ENCODE data around the gene KLHL22. TPM values are rescaled to one million over a fixed set of nuclear protein-coding genes. Genes with fewer than 3 reads are reported as not detected.
A peak's percentile ranks its signal among the peaks of the same experiment; 100 is the strongest.
"Not testable (repeated sequence)": the region's sequence is repeated elsewhere in the genome, so short reads cannot be mapped to it uniquely, and the experiment has no call there.

The KLHL22 gene
- polyA plus RNA-seq, 6 donors from 2014 or later = 4.7 to 24.3 (median 15.9) TPM

GRCh38 chr22:20455709-20456063 lies 39.9 kb downstream of the KLHL22 start:
- Mint-ChIP-seq H3K9me3 (no peaks in the 10 kb centered on the region), H3K4me1 (peaks cover 22 to 31% (median 23%) of the 10 kb centered on the region in 3 donors), H3K27ac (peak overlapping the region in 1 of 6 donors; percentile 47), H3K4me3 (peak overlapping the region in 1 of 8 donors; percentile 9), H3K27me3 (no peaks in the 10 kb centered on the region), H3K36me3 (peaks cover 12 to 19% of the 10 kb centered on the region in 2 donors)
- ATAC-seq (ENCODE audit: low read depth in 2 of 2) (no peak), DNase-seq (no peak)

- no peaks in the 10 kb centered on the region for H3K27me3 Mint-ChIP-seq
- H3K9me3 Mint-ChIP-seq = no peaks in the 10 kb centered on the region
- no peak overlapping the region for H3K4me3 Mint-ChIP-seq
- H3K4me1 Mint-ChIP-seq = peaks cover 16 to 18% (median 17%) of the 10 kb centered on the region in 3 donors
- H3K36me3 Mint-ChIP-seq = peaks cover 6 to 12% of the 10 kb centered on the region in 2 donors
- no peak for ATAC-seq (ENCODE audit: low read depth in 2 of 2)
- DNase-seq = no peak
- H3K27ac Mint-ChIP-seq = peak overlapping the region in 1 of 6 donors; percentile 13
Measured at GRCh38 chr22:20453222-20453621, 42.4 kb downstream of the KLHL22 start.

GRCh38 chr22:20451920-20452319 lies 43.7 kb downstream of the KLHL22 start:
- Mint-ChIP-seq H3K4me3 (no peak overlapping the region), H3K9me3 (no peaks in the 10 kb centered on the region), H3K4me1 (peaks cover 14 to 17% (median 14%) of the 10 kb centered on the region in 3 donors)

GRCh38 chr22:20451129-20451778 lies 44.3 kb downstream of the KLHL22 start:
- Mint-ChIP-seq H3K36me3 (peaks cover 6 to 20% of the 10 kb centered on the region in 2 donors), H3K4me1 (peaks cover 8 to 10% (median 8%) of the 10 kb centered on the region in 3 donors)
- H3K4me3 Mint-ChIP-seq; DNase-seq; ATAC-seq (ENCODE audit: low read depth in 2 of 2); H3K9me3 Mint-ChIP-seq; H3K27ac Mint-ChIP-seq; H3K27me3 Mint-ChIP-seq: not testable (repeated sequence)

More at GRCh38 chr22:20451920-20452319, 43.7 kb downstream of the KLHL22 start:
- DNase-seq (no peak), ATAC-seq (ENCODE audit: low read depth in 2 of 2) (no peak)
- Mint-ChIP-seq H3K36me3 (peaks cover 6 to 14% of the 10 kb centered on the region in 2 donors), H3K27ac (no peak overlapping the region), H3K27me3 (no peaks in the 10 kb centered on the region)

GRCh38 chr22:20450551-20450906 lies 45.1 kb downstream of the KLHL22 start:
- no peak for ATAC-seq (ENCODE audit: low read depth in 2 of 2)
- Mint-ChIP-seq H3K36me3 (peaks cover 6 to 20% of the 10 kb centered on the region in 2 donors), H3K27ac (peak overlapping the region in 1 of 6 donors; percentile 50), H3K27me3 (no peaks in the 10 kb centered on the region), H3K4me1 (peaks cover under 1 to 3% (median under 1%) of the 10 kb centered on the region in 3 donors), H3K4me3 (no peak overlapping the region), H3K9me3 (no peaks in the 10 kb centered on the region)
- no peak for DNase-seq

- H3K4me3 Mint-ChIP-seq = no peak overlapping the region
- no peaks in the 10 kb centered on the region for H3K27me3 Mint-ChIP-seq
- H3K27ac Mint-ChIP-seq = no peak overlapping the region
- no peak for DNase-seq
- H3K36me3 Mint-ChIP-seq = peaks cover 6 to 15% of the 10 kb centered on the region in 2 donors
- no peak for ATAC-seq (ENCODE audit: low read depth in 2 of 2)
- H3K9me3 Mint-ChIP-seq = no peaks in the 10 kb centered on the region
- peaks cover 0 to under 1% (median 0%) of the 10 kb centered on the region in 3 donors for H3K4me1 Mint-ChIP-seq
Measured at GRCh38 chr22:20449819-20450550, 45.6 kb downstream of the KLHL22 start.

- ATAC-seq (ENCODE audit: low read depth in 2 of 2) (no peak), DNase-seq (no peak)
- Mint-ChIP-seq H3K27me3 (no peaks in the 10 kb centered on the region), H3K4me1 (no peaks in the 10 kb centered on the region), H3K36me3 (peaks cover 6 to 13% of the 10 kb centered on the region in 2 donors), H3K9me3 (no peaks in the 10 kb centered on the region), H3K27ac (peak overlapping the region in 2 of 6 donors; percentile 52 to 94), H3K4me3 (no peak overlapping the region)
Measured at GRCh38 chr22:20448630-20449029, 47.0 kb downstream of the KLHL22 start.

- H3K27me3 Mint-ChIP-seq = no peaks in the 10 kb centered on the region
Measured at GRCh38 chr22:20446383-20446970, 49.1 kb downstream of the KLHL22 start.

GRCh38 chr22:20444325-20444724 lies 51.3 kb downstream of the KLHL22 start:
- Mint-ChIP-seq H3K36me3 (peaks cover 12 to 13% of the 10 kb centered on the region in 2 donors), H3K27ac (no peak overlapping the region), H3K27me3 (peaks cover 0 to 4% (median 0%) of the 10 kb centered on the region in 3 donors), H3K4me3 (no peak overlapping the region), H3K9me3 (no peaks in the 10 kb centered on the region), H3K4me1 (peaks cover 0 to 2% (median 0%) of the 10 kb centered on the region in 3 donors)
- DNase-seq = no peak
- ATAC-seq (ENCODE audit: low read depth in 2 of 2) = no peak

More at GRCh38 chr22:20446383-20446970, 49.1 kb downstream of the KLHL22 start:
- no peak overlapping the region for H3K4me3 Mint-ChIP-seq
- peak overlapping the region in 3 of 6 donors; percentile 20 to 94 (median 76) for H3K27ac Mint-ChIP-seq
- H3K9me3 Mint-ChIP-seq = no peaks in the 10 kb centered on the region
- H3K4me1 Mint-ChIP-seq = no peaks in the 10 kb centered on the region
- no peak for DNase-seq
- H3K36me3 Mint-ChIP-seq = peaks cover 14 to 18% of the 10 kb centered on the region in 2 donors
- ATAC-seq (ENCODE audit: low read depth in 2 of 2) = no peak

- no peak overlapping the region for H3K27ac Mint-ChIP-seq
- peaks cover 12 to 13% of the 10 kb centered on the region in 2 donors for H3K36me3 Mint-ChIP-seq
- no peaks in the 10 kb centered on the region for H3K9me3 Mint-ChIP-seq
- peaks cover 0 to 16% (median 8%) of the 10 kb centered on the region in 3 donors for H3K27me3 Mint-ChIP-seq
- no peak for ATAC-seq (ENCODE audit: low read depth in 2 of 2)
- H3K4me3 Mint-ChIP-seq = no peak overlapping the region
- DNase-seq = no peak
- H3K4me1 Mint-ChIP-seq = peaks cover 0 to 11% (median 7%) of the 10 kb centered on the region in 3 donors
Measured at GRCh38 chr22:20442485-20443284, 52.9 kb downstream of the KLHL22 start.

GRCh38 chr22:20441631-20442484 lies 53.7 kb downstream of the KLHL22 start:
- H3K27me3 Mint-ChIP-seq = peaks cover 4 to 22% (median 14%) of the 10 kb centered on the region in 3 donors
- H3K27ac Mint-ChIP-seq = no peak overlapping the region
- no peak overlapping the region for H3K4me3 Mint-ChIP-seq
- ATAC-seq (ENCODE audit: low read depth in 2 of 2) (no peak), DNase-seq (no peak)
- H3K9me3 Mint-ChIP-seq = no peaks in the 10 kb centered on the region
- H3K4me1 Mint-ChIP-seq = peaks cover 6 to 15% (median 12%) of the 10 kb centered on the region in 3 donors
- H3K36me3 Mint-ChIP-seq = peaks cover 11 to 12% of the 10 kb centered on the region in 2 donors
